GM10266 (cell line): ENCODE results near the gene EFL1.

ENCODE experiments used
- DNase-seq: peaks from one replicate; pipeline ENCODE4 v3.0.0; 2012; ENCODE audit errors: extremely low spot score
- TF ChIP-seq, protein P1 (sequence below): IDR thresholded peaks from 2 replicates; pipeline ENCODE4 v1.5.1; 2012; ENCODE audit warnings: mild to moderate bottlenecking, low read depth; ENCODE audit not compliant: control insufficient read depth, insufficient read depth; ENCODE audit errors: missing control alignments

The EFL1 gene

DNA sequence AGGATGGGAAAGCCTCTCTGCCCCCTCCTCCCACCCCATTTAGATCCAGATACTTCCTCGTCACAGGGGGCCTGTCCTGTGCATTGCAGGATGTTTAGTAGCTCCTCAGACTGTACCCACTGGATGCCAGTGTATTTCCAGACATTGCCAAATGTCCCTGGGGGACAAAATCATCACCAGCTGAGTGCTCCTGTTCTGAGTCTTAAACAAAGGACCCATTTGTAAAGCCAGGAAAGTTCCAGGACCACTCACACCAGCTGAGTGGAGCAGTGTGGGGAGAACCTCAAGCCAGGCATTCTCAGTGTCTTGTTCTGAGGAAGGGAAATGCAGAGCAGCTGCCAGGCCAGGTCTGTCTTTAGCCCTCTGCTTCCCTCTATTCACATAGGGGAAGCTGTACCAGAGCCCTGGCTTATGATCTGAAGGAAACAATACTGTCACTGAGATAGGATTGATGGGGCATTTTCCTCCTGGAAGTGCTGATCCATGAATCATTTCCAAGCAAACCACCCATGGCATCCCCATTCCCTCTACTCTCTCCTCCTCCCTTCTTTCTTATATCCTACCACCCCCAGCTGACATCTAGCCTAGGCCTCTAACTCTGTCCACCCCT lies 149.3 kb downstream of the EFL1 start:
- TF ChIP-seq, protein P1, sequence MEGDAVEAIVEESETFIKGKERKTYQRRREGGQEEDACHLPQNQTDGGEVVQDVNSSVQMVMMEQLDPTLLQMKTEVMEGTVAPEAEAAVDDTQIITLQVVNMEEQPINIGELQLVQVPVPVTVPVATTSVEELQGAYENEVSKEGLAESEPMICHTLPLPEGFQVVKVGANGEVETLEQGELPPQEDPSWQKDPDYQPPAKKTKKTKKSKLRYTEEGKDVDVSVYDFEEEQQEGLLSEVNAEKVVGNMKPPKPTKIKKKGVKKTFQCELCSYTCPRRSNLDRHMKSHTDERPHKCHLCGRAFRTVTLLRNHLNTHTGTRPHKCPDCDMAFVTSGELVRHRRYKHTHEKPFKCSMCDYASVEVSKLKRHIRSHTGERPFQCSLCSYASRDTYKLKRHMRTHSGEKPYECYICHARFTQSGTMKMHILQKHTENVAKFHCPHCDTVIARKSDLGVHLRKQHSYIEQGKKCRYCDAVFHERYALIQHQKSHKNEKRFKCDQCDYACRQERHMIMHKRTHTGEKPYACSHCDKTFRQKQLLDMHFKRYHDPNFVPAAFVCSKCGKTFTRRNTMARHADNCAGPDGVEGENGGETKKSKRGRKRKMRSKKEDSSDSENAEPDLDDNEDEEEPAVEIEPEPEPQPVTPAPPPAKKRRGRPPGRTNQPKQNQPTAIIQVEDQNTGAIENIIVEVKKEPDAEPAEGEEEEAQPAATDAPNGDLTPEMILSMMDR: no peak
- no peak for DNase-seq

DNA sequence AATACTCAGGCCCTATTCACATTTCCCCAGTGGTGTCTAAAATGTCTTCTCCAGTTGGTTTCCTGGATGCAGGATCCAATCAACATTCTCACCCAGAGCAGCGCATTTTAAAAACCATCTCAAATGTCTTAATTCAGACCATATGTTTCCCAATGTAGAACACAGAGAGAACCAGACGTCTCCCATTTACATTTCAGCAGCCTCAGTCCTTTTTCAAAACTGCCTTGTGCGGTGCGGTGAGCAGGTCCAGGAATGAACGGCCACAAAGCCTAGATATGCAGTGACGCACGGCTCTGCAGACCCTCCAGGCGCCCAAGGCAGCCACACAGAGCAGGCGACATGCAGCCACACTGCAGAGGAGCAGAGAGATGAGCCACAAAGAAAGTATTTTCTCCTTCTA lies 150.6 kb downstream of the EFL1 start:
- TF ChIP-seq, protein P1: no peak
- DNase-seq: no peak

DNA sequence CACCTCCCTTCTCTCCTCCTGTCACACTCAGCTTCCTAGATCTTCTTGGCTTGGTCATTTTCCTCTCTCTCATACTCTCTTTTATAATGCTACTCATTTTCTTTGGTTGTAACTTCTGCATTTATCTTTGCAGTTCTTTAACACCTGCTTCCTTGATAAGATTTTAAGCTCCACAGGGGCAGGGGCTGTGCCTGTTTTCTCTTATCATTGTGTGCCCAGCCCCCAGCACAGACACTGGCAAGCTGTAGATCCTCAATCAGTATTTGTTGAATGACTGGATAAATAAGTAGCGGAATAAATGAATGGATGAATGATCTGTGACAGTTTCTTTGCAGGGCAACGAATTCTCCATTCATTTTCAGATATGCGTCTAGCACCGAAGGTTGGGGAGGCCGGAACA lies 152.4 kb downstream of the EFL1 start:
- no peak for DNase-seq
- TF ChIP-seq, protein P1: no peak

DNA sequence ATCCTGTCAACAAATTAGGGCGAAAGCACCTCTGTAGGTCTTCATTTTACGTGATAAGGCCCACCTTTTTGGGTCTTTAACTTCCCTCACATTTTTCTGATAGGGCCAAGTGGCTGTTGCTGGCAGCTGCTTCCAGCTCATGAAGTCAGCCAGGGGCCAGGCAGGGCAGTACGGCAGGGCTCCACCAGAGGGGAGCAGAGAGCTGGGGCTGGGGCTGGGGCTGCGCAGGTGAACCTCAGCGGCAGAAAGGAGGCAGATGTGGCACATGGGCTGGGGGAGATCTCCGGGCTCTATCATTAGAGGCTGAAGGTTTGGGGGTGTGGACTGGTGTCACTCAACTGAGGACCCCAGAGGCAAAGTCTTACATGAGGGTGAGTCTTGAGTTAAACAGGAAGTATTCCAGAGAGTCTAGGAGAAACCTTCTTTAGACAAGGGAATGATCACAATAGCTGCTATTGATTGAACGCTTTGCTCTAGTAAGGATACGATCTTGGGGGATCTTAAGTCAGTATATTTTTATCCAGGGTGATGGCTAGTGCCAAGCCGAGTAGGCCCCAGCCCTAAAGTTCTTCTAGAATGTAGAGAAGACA lies 153.9 kb downstream of the EFL1 start:
- TF ChIP-seq, protein P1: peak; percentile 90
- peak; percentile 73 for DNase-seq

DNA sequence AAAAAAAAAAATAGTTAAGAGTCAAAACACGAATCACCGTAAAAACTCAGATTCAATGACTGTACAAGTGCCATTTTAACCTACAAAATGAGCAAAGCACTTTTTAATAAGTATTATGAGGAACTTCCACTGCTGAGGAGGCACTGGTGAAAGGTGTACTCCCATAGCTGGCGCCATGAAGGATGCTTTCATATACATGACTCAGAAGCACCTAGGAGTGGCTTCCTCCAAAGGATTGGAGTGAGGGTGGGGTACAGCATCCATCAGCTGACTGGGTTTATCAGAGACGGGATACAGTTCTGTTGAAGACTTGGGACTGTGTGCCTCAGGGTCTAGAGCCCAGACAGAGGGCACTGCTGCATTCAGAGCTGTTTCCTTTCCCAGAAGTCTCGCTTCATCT lies 155.9 kb downstream of the EFL1 start:
- TF ChIP-seq, protein P1: no peak
- no peak for DNase-seq

DNA sequence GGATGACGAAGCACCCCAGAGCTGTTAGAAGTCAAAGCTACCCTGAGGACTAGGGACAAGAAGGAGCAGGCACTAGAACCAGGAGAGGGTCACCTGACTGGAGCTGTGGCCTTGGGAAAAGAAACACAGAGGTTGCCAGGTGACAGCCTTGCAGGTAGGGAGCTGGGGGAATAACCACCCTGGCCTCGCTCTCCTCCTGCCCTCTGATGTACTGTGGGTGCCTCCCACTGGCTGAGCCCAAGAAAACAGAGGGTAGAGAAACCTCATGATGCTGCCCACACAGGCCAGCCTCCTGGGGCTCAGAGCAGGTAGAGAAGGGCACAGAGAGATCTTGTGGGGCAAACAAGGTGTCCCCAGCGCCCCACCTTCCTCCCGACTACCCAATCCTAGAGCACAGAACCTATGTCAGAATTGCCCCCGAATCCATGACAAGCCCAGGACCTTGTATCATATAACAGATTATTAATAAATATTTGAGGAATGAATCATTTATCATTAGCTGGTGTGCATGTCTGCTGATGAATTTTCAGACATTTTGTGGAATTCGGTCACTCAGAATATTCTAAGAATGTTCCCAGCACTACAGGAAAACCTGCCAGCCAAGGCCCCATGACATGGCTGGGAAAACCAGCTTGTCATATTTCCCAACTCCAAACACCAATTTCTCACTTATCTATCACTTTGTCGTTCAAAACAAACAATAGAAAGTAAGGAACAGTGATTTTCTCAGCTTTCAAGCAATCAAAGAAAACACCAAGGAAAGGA lies 156.9 kb downstream of the EFL1 start:
- TF ChIP-seq, protein P1: no peak

DNA sequence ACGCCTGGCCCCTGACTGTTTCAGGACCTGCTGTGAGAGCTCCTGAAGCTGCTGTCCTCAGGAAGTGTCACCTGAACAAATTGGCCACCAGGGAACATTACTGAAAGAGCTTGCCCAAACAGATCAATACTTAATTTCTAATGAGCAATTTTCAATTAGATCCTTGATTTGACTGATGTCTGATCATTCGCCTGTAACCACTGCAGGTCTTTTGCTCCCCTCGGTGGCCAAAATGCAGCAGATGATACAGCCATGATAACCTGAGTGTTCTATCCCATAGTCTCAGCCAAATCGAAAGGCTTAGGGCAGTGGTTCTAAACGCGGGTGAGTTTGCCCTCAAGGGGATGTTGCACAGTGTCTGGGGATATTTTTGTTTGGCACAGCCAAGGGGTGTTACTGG lies 159.1 kb downstream of the EFL1 start:
- TF ChIP-seq, protein P1: no peak
- DNase-seq: no peak

More for the DNA sequence above, 156.9 kb downstream of the EFL1 start:
- no peak for DNase-seq
